Skeletal muscle cell (primary cell): Measurements from ENCODE around the gene DLGAP4.
"Not testable (repeated sequence)": the region's sequence is repeated elsewhere in the genome, so short reads cannot be mapped to it uniquely, and the experiment has no call there.

ENCODE experiments used
- DNase-seq: peaks from one replicate; pipeline ENCODE4 v3.0.0-alpha.2; 2010; ENCODE audit warnings: low read depth
- H3K4me3 ChIP-seq: 2 replicates; pipeline ENCODE4 v1.5.1; 2011; ENCODE audit warnings: low read depth, mild to moderate bottlenecking, control low read depth, low read length, moderate library complexity

The DLGAP4 gene

GRCh38 chr20:36367907-36368799 lies 62.0 kb downstream of the DLGAP4 start:
- no peak for DNase-seq
- H3K4me3 ChIP-seq = no peak overlapping the region

GRCh38 chr20:36368869-36369268 lies 62.7 kb downstream of the DLGAP4 start:
- DNase-seq = no peak
- H3K4me3 ChIP-seq = no peak overlapping the region

- no peak overlapping the region for H3K4me3 ChIP-seq
- DNase-seq = no peak
Measured at GRCh38 chr20:36369739-36370138, 63.6 kb downstream of the DLGAP4 start.

GRCh38 chr20:36370991-36371790 lies 65.1 kb downstream of the DLGAP4 start:
- DNase-seq = no peak

GRCh38 chr20:36372666-36373065 lies 66.5 kb downstream of the DLGAP4 start:
- DNase-seq = no peak
- no peak overlapping the region for H3K4me3 ChIP-seq

More at GRCh38 chr20:36370991-36371790, 65.1 kb downstream of the DLGAP4 start:
- no peak overlapping the region for H3K4me3 ChIP-seq

GRCh38 chr20:36373089-36373488 lies 67.0 kb downstream of the DLGAP4 start:
- no peak overlapping the region for H3K4me3 ChIP-seq
- no peak for DNase-seq

- no peak overlapping the region for H3K4me3 ChIP-seq
- no peak for DNase-seq
Measured at GRCh38 chr20:36374995-36375394, 68.9 kb downstream of the DLGAP4 start.

- no peak overlapping the region for H3K4me3 ChIP-seq
- DNase-seq = no peak
Measured at GRCh38 chr20:36377348-36378326, 71.5 kb downstream of the DLGAP4 start.

GRCh38 chr20:36378686-36379085 lies 72.5 kb downstream of the DLGAP4 start:
- DNase-seq = no peak
- H3K4me3 ChIP-seq = no peak overlapping the region

GRCh38 chr20:36379914-36380313 lies 73.8 kb downstream of the DLGAP4 start:
- H3K4me3 ChIP-seq, DNase-seq: not testable (repeated sequence)

- H3K4me3 ChIP-seq = no peak overlapping the region
- no peak for DNase-seq
Measured at GRCh38 chr20:36384022-36384619, 78.0 kb downstream of the DLGAP4 start.

GRCh38 chr20:36385503-36385902 lies 79.4 kb downstream of the DLGAP4 start:
- DNase-seq = no peak
- H3K4me3 ChIP-seq = no peak overlapping the region

GRCh38 chr20:36386236-36386635 lies 80.1 kb downstream of the DLGAP4 start:
- no peak overlapping the region for H3K4me3 ChIP-seq
- no peak for DNase-seq

- H3K4me3 ChIP-seq = no peak overlapping the region
- no peak for DNase-seq
Measured at GRCh38 chr20:36390269-36390668, 84.1 kb downstream of the DLGAP4 start.

GRCh38 chr20:36390719-36391415 lies 84.7 kb downstream of the DLGAP4 start:
- no peak overlapping the region for H3K4me3 ChIP-seq
- DNase-seq = no peak

- DNase-seq = no peak
Measured at GRCh38 chr20:36391456-36391855, 85.3 kb downstream of the DLGAP4 start.

GRCh38 chr20:36391955-36392354 lies 85.8 kb downstream of the DLGAP4 start:
- DNase-seq = no peak
- no peak overlapping the region for H3K4me3 ChIP-seq

More at GRCh38 chr20:36391456-36391855, 85.3 kb downstream of the DLGAP4 start:
- H3K4me3 ChIP-seq = no peak overlapping the region

GRCh38 chr20:36392989-36393388 lies 86.8 kb downstream of the DLGAP4 start:
- no peak overlapping the region for H3K4me3 ChIP-seq
- no peak for DNase-seq
